ENCODE measurements around the gene TNS3. TPM values are rescaled to one million over a fixed set of nuclear protein-coding genes. Genes with fewer than 3 reads are reported as not detected.

TNS3 gene
- total RNA-seq, 1 donor from 2014 or later: 42.4 TPM

- intact Hi-C loops (cut with micrococcal nuclease): no loop called here
- ATAC-seq: no peak
- no peak for DNase-seq
Measured at GRCh38 chr7:47534322-47535034, 47.4 kb downstream of the TNS3 start.

DNA sequence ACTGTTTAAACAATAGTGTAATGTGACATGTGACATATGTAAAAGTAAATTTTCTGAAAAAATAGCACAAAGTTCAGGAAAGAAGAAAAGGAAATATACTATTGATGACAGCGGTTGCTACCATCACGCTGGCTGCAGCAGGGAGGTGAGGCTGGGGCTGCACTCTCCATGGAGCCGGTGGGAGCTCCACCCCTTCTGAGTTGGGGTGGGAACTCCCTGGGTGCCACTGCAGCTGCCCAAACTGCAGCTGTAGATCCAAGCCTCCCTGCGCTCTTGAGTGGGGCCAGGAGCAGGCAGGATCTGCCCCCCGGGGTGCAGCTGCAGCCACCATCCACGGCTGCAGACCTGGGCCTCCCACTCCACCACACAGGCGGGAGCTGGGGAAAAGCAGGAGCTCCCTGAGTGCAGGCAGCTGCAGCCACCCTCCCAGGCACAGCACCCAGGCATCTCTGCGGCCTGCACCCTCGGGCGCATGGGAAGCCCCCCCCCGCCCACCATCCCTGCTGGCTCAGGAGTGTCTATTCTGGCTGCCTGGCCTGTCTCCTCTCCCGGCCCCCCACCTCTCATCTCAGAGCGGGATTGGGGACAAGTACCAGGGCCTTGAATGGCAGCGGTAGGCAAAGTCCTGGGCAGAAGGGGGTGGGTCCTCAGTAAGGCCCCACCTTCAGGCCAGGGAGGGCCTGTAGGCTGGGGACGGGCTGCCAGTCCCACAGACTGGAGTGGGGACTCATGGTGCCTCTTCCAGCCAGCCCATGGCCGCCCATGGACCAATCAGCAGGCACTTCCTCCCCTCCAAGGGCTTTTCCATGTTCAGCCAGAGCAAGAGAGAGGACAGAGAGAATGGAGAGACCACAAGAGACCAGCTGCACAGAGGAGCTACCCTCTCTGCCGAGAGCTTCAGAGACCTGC lies 50.1 kb downstream of the TNS3 start:
- DNase-seq (no peak), ATAC-seq (no peak)
- intact Hi-C loops (cut with micrococcal nuclease): no loop called here

GRCh38 chr7:47529826-47530555 lies 51.9 kb downstream of the TNS3 start:
- ATAC-seq (no peak), DNase-seq (no peak)
- intact Hi-C loops (cut with micrococcal nuclease): no loop called here

- intact Hi-C loops (cut with micrococcal nuclease): no loop called here
- DNase-seq: no peak
- ATAC-seq: no peak
Measured at GRCh38 chr7:47529405-47529804, 52.5 kb downstream of the TNS3 start.

GRCh38 chr7:47528471-47528870 lies 53.4 kb downstream of the TNS3 start:
- intact Hi-C loops (cut with micrococcal nuclease): no loop called here
- DNase-seq (no peak), ATAC-seq (no peak)

GRCh38 chr7:47526466-47526865 lies 55.4 kb downstream of the TNS3 start:
- DNase-seq (no peak), ATAC-seq (peak; percentile 23)
- intact Hi-C loops (cut with micrococcal nuclease): no loop called here

- no peak for DNase-seq
- intact Hi-C loops (cut with micrococcal nuclease): no loop called here
- ATAC-seq: no peak
Measured at GRCh38 chr7:47525066-47525623, 56.8 kb downstream of the TNS3 start.

DNA sequence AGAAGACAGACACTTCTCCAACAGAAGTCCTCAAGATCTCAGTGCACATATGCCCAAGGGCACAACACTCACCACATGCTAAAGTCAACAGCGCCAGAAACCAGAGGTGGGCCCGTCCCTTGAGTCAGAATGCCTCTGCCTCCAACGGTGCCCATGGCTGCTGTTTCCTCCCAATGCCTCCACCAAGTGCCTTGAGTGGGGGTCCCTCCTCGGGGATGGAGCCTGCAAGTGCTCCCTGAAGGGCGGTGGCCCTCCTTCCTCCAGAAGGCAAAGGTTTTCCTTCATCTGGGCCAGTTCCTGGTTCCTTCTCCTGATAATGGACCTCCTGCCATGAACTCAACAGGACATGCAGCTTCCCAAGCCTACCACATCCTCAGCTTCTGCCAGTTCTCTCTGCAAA lies 58.5 kb downstream of the TNS3 start:
- intact Hi-C loops (cut with micrococcal nuclease): no loop called here
- ATAC-seq (no peak), DNase-seq (no peak)

DNA sequence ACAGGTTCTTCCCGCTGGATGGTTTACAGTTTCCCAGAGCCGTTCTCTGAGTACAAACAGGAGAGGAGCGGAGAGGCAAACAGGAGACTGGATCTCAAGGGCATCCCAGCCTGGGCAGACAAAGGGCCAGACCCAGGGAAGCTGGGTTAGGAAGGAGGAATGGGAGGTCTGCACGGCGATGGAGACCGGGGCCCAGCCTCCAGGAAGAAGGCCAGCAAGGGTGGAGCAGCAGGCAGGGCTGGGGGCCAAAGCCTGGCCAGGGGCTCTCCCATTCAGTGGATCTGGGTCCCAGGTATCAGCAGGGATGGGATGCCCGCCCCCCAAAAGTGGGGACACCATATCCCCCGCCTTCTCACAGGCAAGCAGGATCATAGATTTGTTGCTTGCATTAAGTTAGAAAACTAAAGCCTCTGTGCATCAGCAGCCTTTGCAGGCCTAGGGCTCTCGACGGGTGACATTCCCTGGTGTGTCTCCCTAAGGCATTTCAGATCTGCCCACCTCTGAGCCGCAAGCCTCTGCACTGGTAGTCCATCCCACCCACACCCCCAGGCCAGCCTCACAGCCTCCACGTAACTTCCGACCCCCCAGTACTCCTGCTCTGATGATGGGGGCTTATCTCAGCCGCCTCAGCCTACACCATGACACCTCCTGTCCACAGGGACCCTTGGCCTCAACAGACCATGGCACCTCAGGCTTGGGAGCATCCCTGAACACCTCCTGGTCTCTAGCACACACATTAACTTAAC lies 59.9 kb downstream of the TNS3 start:
- ATAC-seq (no peak), DNase-seq (no peak)
- intact Hi-C loops (cut with micrococcal nuclease): no loop called here

GRCh38 chr7:47521011-47521795 lies 60.7 kb downstream of the TNS3 start:
- ATAC-seq (no peak), DNase-seq (no peak)
- intact Hi-C loops (cut with micrococcal nuclease): no loop called here

- DNase-seq (peak; percentile 61), ATAC-seq (peak; percentile 88)
Measured at GRCh38 chr7:47520406-47520805, 61.5 kb downstream of the TNS3 start.

DNA sequence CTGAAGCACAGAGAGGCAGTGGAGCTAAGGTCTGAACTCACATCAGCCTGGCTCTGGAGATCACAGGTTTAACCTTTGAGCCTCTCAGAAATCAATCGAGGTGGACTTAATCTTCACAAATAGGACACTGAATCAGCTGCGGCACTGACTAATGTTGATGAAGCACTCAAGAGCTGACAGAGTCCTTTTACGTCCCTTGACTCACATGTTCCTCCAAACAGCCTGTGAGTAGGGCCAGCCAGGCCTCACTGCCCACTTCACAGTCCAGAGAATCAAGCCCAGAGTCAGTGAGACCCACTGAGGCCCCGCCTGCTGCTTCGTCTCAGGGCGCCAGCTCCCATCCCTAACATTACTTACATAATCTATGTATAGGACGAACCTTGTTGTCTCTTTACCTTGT lies 63.1 kb downstream of the TNS3 start:
- ATAC-seq (no peak), DNase-seq (no peak)
- intact Hi-C loops (cut with micrococcal nuclease): no loop called here

More at GRCh38 chr7:47520406-47520805, 61.5 kb downstream of the TNS3 start:
- intact Hi-C loops (cut with micrococcal nuclease): no loop called here

DNA sequence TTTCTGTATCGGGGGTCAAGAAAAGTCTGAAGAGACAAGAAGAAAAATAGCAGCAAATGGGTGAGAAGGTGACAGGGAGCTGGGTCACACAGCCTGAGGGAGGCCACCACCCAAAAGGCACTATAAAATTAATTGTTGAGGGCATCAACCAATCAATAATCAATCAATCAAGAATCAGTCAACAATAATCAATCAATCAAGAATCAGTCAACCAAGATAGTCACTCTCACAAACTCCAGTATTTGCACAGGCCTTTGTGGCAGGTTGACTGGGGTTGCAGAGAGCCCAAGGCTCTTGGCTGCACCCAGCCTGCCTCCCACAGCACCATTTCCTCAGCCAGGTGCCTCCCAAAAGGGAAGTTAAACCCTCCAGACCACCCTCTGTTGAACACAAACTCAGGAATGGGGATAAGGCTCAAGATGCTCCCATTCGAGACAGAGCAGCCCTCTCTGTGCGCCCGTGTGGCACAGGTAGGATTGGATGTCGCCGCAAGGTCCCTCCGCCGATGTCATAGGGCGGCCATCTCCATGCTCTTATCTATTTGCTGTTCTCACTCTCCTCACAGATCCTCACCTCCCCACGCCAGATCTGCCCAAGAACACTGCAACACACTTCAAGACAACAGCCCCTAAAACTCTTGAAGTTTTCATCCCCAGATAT lies 64.0 kb downstream of the TNS3 start:
- ATAC-seq: no peak
- intact Hi-C loops (cut with micrococcal nuclease): no loop called here
- DNase-seq: no peak

DNA sequence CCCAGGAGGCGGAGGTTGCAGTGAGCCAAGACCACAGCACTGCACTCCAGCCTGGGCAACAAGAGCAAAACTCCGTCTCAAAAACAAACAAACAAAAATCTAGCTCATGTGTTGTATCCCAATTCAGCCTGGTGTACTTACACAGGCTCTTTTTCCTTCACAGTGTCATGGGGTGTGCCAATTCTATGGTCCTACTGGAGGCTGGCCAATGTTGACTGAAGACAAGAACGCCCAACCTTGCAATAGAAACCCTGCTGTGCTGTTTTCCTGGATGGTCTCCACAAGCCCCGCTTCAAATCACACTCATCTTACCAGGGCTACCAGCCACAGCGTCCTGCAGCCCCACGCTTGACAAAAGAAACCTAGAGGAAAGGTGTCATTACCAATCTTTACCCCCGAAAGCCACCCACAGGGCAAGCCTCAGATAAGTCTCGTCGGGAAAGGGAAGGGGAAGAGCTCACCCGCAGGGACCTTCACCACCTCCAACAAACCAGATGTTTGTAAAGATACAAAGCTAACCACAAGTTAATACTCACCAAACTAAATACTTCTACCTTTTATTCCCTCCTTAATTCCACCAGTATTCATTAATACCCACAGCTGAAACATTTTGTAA lies 64.8 kb downstream of the TNS3 start:
- ATAC-seq (no peak), DNase-seq (no peak)
- intact Hi-C loops (cut with micrococcal nuclease): no loop called here

DNA sequence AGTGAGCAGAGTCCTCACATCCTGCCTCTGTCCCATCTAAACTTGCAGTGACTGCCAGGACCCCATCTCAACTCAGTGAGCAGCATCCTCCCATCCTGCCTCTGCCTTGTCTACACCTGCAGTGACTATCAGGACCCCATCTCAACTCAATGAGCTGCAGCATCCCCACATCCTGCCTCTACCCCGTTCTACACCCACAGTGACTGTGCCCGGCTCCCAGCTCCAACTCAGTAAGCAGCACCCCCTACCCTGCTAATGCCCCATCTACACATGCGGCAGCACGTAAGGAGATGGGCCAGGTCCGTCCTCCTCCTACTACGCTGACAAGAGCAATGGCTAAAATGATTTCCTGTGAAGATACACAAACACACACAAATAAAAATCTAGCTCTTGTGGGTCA lies 65.5 kb downstream of the TNS3 start:
- ATAC-seq: no peak
- no peak for DNase-seq
- intact Hi-C loops (cut with micrococcal nuclease): no loop called here

DNA sequence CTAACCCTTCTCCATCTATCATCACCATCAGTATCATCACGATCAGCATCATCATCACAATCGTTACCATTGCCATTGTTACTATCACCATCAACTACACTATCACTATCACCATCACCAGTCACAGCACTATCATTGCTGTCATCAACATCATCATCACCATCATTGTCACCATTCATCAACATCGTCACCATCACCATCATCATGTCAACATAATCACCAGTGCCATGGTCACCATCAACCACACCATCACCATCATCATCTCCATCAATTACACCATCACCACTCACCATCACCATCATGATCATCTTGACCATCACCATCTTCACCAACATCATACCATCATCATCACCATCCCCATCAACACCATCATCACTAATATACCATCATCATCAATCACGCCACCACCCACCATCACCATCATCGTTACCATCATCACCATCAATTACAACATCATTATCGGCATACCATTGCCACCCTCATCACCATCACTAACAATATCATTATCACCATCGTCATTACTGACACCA lies 66.5 kb downstream of the TNS3 start:
- intact Hi-C loops (cut with micrococcal nuclease): no loop called here
- ATAC-seq (no peak), DNase-seq (no peak)

- ATAC-seq: no peak
- DNase-seq: no peak
- intact Hi-C loops (cut with micrococcal nuclease): no loop called here
Measured at GRCh38 chr7:47514818-47515217, 67.1 kb downstream of the TNS3 start.

All from left ventricle myocardium superior (tissue), 1 donor.